ENCODE measurements around the gene NXPH4. TPM values are rescaled to one million over a fixed set of nuclear protein-coding genes. Genes with fewer than 3 reads are reported as not detected.

The NXPH4 gene
- total RNA-seq, 1 donor from 2014 or later, result 62.6 TPM

DNA sequence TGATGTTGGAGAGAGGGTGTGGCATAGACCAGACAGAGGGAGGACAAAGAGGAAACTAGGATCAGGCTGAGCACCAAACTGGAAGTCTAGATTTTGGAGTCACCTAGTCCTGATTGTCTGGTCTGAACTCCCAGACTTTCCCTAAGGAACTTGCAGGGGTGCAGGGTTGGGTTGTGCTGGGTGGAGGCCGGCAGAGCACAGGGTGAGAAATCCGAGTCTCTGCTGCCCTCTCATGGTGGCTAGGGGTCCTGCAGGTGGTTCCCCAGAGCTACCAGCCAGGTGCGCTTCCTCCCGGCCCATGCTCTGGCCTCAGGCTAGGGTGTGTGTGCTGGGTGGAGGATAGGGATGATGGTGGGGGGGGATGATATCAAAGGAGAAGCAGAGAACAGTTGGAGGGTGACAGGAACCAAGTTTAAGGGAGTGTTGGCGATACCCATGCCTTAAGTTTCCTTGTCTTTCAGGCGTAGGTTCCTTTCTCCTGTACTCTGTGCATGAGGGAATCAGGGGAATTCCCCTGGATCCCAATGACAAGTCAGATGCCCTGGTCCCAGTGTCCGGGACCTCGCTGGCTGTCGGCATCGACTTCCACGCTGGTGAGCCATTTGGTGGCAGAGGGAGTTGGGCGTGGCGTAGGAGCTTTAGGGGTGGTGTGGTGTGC, 33.5 kb upstream of the NXPH4 start:
- no peaks in the 10 kb centered on the region for H3K27me3 Mint-ChIP-seq (ENCODE audit: unreplicated experiment)
- H3K9me3 Mint-ChIP-seq (ENCODE audit: unreplicated experiment), result no peaks in the 10 kb centered on the region
- peak overlapping the region; percentile 58 for H3K27ac Mint-ChIP-seq (ENCODE audit: unreplicated experiment)
- H3K36me3 Mint-ChIP-seq (ENCODE audit: unreplicated experiment), result peaks cover 48% of the 10 kb centered on the region
- H3K4me1 Mint-ChIP-seq (ENCODE audit: unreplicated experiment), result peaks cover 3% of the 10 kb centered on the region
- DNase-seq (ENCODE audit: extremely low spot score, unreplicated experiment), result no peak
- TF ChIP-seq, protein P1, sequence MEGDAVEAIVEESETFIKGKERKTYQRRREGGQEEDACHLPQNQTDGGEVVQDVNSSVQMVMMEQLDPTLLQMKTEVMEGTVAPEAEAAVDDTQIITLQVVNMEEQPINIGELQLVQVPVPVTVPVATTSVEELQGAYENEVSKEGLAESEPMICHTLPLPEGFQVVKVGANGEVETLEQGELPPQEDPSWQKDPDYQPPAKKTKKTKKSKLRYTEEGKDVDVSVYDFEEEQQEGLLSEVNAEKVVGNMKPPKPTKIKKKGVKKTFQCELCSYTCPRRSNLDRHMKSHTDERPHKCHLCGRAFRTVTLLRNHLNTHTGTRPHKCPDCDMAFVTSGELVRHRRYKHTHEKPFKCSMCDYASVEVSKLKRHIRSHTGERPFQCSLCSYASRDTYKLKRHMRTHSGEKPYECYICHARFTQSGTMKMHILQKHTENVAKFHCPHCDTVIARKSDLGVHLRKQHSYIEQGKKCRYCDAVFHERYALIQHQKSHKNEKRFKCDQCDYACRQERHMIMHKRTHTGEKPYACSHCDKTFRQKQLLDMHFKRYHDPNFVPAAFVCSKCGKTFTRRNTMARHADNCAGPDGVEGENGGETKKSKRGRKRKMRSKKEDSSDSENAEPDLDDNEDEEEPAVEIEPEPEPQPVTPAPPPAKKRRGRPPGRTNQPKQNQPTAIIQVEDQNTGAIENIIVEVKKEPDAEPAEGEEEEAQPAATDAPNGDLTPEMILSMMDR (IDR thresholded peaks at IDR 0.05), result peak; percentile 84
- H3K4me3 Mint-ChIP-seq (ENCODE audit: unreplicated experiment), result no peak overlapping the region

- TF ChIP-seq, protein P1 (IDR thresholded peaks at IDR 0.05), result no peak
- Mint-ChIP-seq H3K4me1 (ENCODE audit: unreplicated experiment) (peaks cover 3% of the 10 kb centered on the region), H3K4me3 (ENCODE audit: unreplicated experiment) (no peak overlapping the region), H3K27me3 (ENCODE audit: unreplicated experiment) (no peaks in the 10 kb centered on the region), H3K36me3 (ENCODE audit: unreplicated experiment) (peaks cover 50% of the 10 kb centered on the region), H3K27ac (ENCODE audit: unreplicated experiment) (no peak overlapping the region), H3K9me3 (ENCODE audit: unreplicated experiment) (no peaks in the 10 kb centered on the region)
- DNase-seq (ENCODE audit: extremely low spot score, unreplicated experiment), result no peak
Observed at GRCh38 chr12:57183939-57184725, 32.5 kb upstream of the NXPH4 start.

DNA sequence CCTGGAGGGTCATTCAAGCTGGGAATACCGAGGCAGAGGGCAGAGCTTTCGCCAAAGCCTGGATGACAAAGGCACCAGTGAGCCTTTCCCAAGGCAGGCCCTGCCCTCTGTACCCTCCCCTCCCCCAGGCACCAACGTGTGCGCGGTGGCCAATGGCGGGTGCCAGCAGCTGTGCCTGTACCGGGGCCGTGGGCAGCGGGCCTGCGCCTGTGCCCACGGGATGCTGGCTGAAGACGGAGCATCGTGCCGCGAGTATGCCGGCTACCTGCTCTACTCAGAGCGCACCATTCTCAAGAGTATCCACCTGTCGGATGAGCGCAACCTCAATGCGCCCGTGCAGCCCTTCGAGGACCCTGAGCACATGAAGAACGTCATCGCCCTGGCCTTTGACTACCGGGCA, 31.2 kb upstream of the NXPH4 start:
- H3K27me3 Mint-ChIP-seq (ENCODE audit: unreplicated experiment), result no peaks in the 10 kb centered on the region
- no peak for DNase-seq (ENCODE audit: extremely low spot score, unreplicated experiment)
- H3K27ac Mint-ChIP-seq (ENCODE audit: unreplicated experiment), result no peak overlapping the region
- TF ChIP-seq, protein P1 (IDR thresholded peaks at IDR 0.05), result no peak
- peaks cover 3% of the 10 kb centered on the region for H3K4me1 Mint-ChIP-seq (ENCODE audit: unreplicated experiment)
- H3K4me3 Mint-ChIP-seq (ENCODE audit: unreplicated experiment), result no peak overlapping the region
- H3K36me3 Mint-ChIP-seq (ENCODE audit: unreplicated experiment), result peaks cover 50% of the 10 kb centered on the region
- no peaks in the 10 kb centered on the region for H3K9me3 Mint-ChIP-seq (ENCODE audit: unreplicated experiment)

DNA sequence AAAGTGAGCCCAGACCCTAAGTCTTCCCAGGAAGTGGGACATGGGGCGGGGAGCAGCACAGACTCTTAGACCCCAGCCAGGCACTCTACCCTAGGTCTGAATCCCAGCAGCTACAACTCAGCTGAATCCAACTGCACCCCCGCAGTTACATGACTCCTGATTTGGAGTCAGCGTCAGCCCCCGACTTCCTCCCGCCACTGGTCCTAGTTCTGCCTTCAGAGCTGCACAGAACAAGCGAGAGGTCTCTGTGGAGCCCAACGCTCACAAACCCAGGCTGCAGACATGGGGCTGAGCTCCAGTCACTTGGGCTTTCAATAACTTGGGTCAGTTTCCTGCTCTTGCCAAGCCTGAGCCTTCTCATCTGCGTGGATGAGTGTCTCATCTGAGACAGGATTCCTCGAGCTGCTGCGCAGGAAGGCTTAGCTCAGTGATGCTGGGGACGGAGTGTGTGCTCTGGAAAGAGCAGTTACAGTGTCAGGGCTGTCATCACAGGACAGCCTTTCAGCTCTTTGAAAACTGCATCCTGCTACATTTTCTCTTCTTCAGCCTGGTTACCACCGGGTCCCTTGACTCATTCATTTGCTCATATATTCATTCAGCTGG, 30.6 kb upstream of the NXPH4 start:
- TF ChIP-seq, protein P1 (IDR thresholded peaks at IDR 0.05), result no peak
- no peak for DNase-seq (ENCODE audit: extremely low spot score, unreplicated experiment)
- Mint-ChIP-seq H3K27me3 (ENCODE audit: unreplicated experiment) (no peaks in the 10 kb centered on the region), H3K4me3 (ENCODE audit: unreplicated experiment) (no peak overlapping the region), H3K4me1 (ENCODE audit: unreplicated experiment) (peaks cover 3% of the 10 kb centered on the region), H3K36me3 (ENCODE audit: unreplicated experiment) (peaks cover 49% of the 10 kb centered on the region), H3K9me3 (ENCODE audit: unreplicated experiment) (no peaks in the 10 kb centered on the region), H3K27ac (ENCODE audit: unreplicated experiment) (no peak overlapping the region)

Measured in osteocyte (in vitro differentiated cells).